H1 (cell line): ENCODE results near the gene TRABD2B. TPM values are rescaled to one million over a fixed set of nuclear protein-coding genes. Genes with fewer than 3 reads are reported as not detected.

Experiments
- CTCF ChIA-PET: fragments of 300-600 bp; sonication (Branson Sonifier 250); formaldehyde crosslinking; loops from one replicate; lab custom pipeline; 2021; ENCODE audit not compliant: partially characterized antibody; lab: Charles Lee
- POLR2A ChIA-PET: fragments of 300-600 bp; sonication (Branson Sonifier 250); formaldehyde crosslinking; loops from one replicate; lab custom pipeline; 2021; ENCODE audit warnings: inconsistent platforms; ENCODE audit not compliant: partially characterized antibody; lab: Charles Lee
- DNase-seq, 2 experiments: peaks; one replicate each; pipeline versions ENCODE4 v3.0.0 to v3.0.0-alpha.2; 2010 to 2022; ENCODE audit warnings: low spot score in 2 of 2, low read depth in 1 of 2, mixed read lengths in 1 of 2
- FAIRE-seq: peaks from 2 replicates; lab custom pipeline; 2011; peaks lifted over from hg19 to GRCh38; lab: Jason Lieb, UNC
- H2AFZ ChIP-seq: 2 replicates; pipeline ENCODE4 v1.8.1; 2012; ENCODE audit warnings: low read length, inconsistent platforms
- H2AK5ac ChIP-seq: 2 replicates; pipeline ENCODE4 v1.6.1; 2013; ENCODE audit warnings: low read depth, low read length
- H2BK120ac ChIP-seq: replicated peaks from 2 replicates; pipeline ENCODE3; 2013; ENCODE audit warnings: low read depth, low read length, inconsistent platforms
- H2BK12ac ChIP-seq: 2 replicates; pipeline ENCODE4 v1.6.1; 2013; ENCODE audit warnings: low read depth, low read length
- H2BK15ac ChIP-seq: 2 replicates; pipeline ENCODE4 v1.6.1; 2013; ENCODE audit warnings: low read length
- H2BK20ac ChIP-seq: 2 replicates; pipeline ENCODE4 v1.6.1; 2013; ENCODE audit warnings: low read length
- H2BK5ac ChIP-seq: 2 replicates; pipeline ENCODE4 v1.6.1; 2013; ENCODE audit warnings: low read depth, low read length
- H3K14ac ChIP-seq: 2 replicates; pipeline ENCODE4 v1.6.1; 2013; ENCODE audit warnings: inconsistent platforms; ENCODE audit not compliant: insufficient read length
- H3K18ac ChIP-seq: 2 replicates; pipeline ENCODE4 v1.6.1; 2013; ENCODE audit warnings: low read length; ENCODE audit errors: extremely low read depth
- H3K23ac ChIP-seq: 2 replicates; pipeline ENCODE4 v1.6.1; 2013; ENCODE audit warnings: inconsistent platforms; ENCODE audit not compliant: insufficient read length
- H3K23me2 ChIP-seq: 2 replicates; pipeline ENCODE4 v1.6.1; 2013; ENCODE audit warnings: low read depth, low read length
- H3K27ac ChIP-seq: 2 replicates; pipeline ENCODE4 v1.6.1; 2011; ENCODE audit warnings: low read depth, low read length, inconsistent platforms
- H3K27me3 ChIP-seq, 4 experiments: replicated peaks in 1 of 4; 1 replicate in 1 of 4; 2 replicates in 3 of 4; pipeline versions ENCODE4 v1.6.1 to v1.8.1; 2011 to 2013; ENCODE audit warnings: low read length in 3 of 4, mild to moderate bottlenecking in 3 of 4, inconsistent platforms in 2 of 4, mixed read lengths in 2 of 4, moderate library complexity in 1 of 4; ENCODE audit not compliant: control insufficient read depth in 3 of 4, insufficient read depth in 3 of 4; ENCODE audit errors: extremely low read depth in 1 of 4
- H3K36me3 ChIP-seq, 4 experiments: 2 replicates each; pipeline versions ENCODE4 v1.6.1 to v1.8.1; 2011 to 2013; ENCODE audit warnings: mild to moderate bottlenecking in 4 of 4, low read length in 3 of 4, moderate library complexity in 2 of 4, control low read depth in 1 of 4, inconsistent platforms in 1 of 4; ENCODE audit not compliant: insufficient read depth in 4 of 4, control insufficient read depth in 2 of 4
- H3K4ac ChIP-seq: replicated peaks from 2 replicates; pipeline ENCODE3; 2013; ENCODE audit warnings: low read length, low read depth, mixed read lengths, inconsistent platforms; ENCODE audit not compliant: insufficient read length
- H3K4me1 ChIP-seq, 4 experiments: replicated peaks in 1 of 4; 1 replicate in 1 of 4; 2 replicates in 3 of 4; pipeline versions ENCODE4 v1.6.1 to v1.8.1; 2011 to 2013; ENCODE audit warnings: low read length in 3 of 4, inconsistent platforms in 2 of 4, mixed read lengths in 1 of 4; ENCODE audit not compliant: insufficient read depth in 4 of 4, control insufficient read depth in 3 of 4
- H3K4me2 ChIP-seq, 2 experiments: 2 replicates each; pipeline versions ENCODE4 v1.6.1 to v1.8.1; 2011 to 2013; ENCODE audit warnings: low read depth in 2 of 2, low read length in 2 of 2, control low read depth in 1 of 2, inconsistent platforms in 1 of 2, mild to moderate bottlenecking in 1 of 2; ENCODE audit not compliant: insufficient read depth in 1 of 2
- H3K4me3 ChIP-seq, 4 experiments: fragments of 200-600, 300-600 bp in 1 of 4; sonication (generic), shearing (Covaris generic), sonication (Bioruptor Twin) in 1 of 4; 2 replicates each; pipeline versions ENCODE4 v1.5.1 to v1.8.1; 2011 to 2016; ENCODE audit warnings: low read length in 4 of 4, low read depth in 3 of 4, control low read depth in 2 of 4, inconsistent platforms in 2 of 4, mild to moderate bottlenecking in 2 of 4, mixed read lengths in 1 of 4, moderate library complexity in 1 of 4; ENCODE audit not compliant: insufficient read depth in 2 of 4; ENCODE audit errors: extremely low read depth in 1 of 4
- H3K56ac ChIP-seq: replicated peaks from 2 replicates; pipeline ENCODE3; 2013; ENCODE audit warnings: low read depth, mild to moderate bottlenecking, mixed read lengths, low read length, inconsistent platforms; ENCODE audit not compliant: insufficient read length
- H3K79me1 ChIP-seq: 2 replicates; pipeline ENCODE4 v1.6.1; 2013; ENCODE audit warnings: low read depth, low read length, control low read depth
- H3K79me2 ChIP-seq, 2 experiments: 2 replicates each; pipeline versions ENCODE4 v1.6.1 to v1.8.1; 2012 to 2013; ENCODE audit warnings: low read length in 2 of 2, mild to moderate bottlenecking in 2 of 2, inconsistent platforms in 1 of 2; ENCODE audit not compliant: insufficient read depth in 2 of 2, control insufficient read depth in 1 of 2
- H3K9ac ChIP-seq, 4 experiments: replicated peaks in 1 of 4; 1 replicate in 1 of 4; 2 replicates in 3 of 4; pipeline versions ENCODE4 v1.6.1 to v1.8.1; 2011 to 2013; ENCODE audit warnings: low read depth in 3 of 4, low read length in 3 of 4, control low read depth in 2 of 4, mild to moderate bottlenecking in 2 of 4, moderate library complexity in 2 of 4, inconsistent platforms in 1 of 4; ENCODE audit errors: extremely low read depth in 1 of 4
- H3K9me3 ChIP-seq, 2 experiments: 2 replicates each; pipeline versions ENCODE4 v1.6.1 to v1.8.1; 2012 to 2013; ENCODE audit warnings: mild to moderate bottlenecking in 2 of 2, moderate library complexity in 2 of 2, control low read depth in 1 of 2, inconsistent platforms in 1 of 2, low read depth in 1 of 2, low read length in 1 of 2, mixed read lengths in 1 of 2; ENCODE audit not compliant: insufficient read depth in 2 of 2
- H4K20me1 ChIP-seq, 2 experiments: replicated peaks in 1 of 2; 2 replicates each; pipeline versions ENCODE3 to v1.8.1; 2011 to 2013; ENCODE audit warnings: inconsistent platforms in 2 of 2, low read length in 2 of 2, mild to moderate bottlenecking in 1 of 2; ENCODE audit not compliant: insufficient read depth in 2 of 2, control insufficient read depth in 1 of 2
- H4K5ac ChIP-seq: 2 replicates; pipeline ENCODE4 v1.6.1; 2013; ENCODE audit warnings: low read length, low read depth, mixed read lengths, inconsistent platforms; ENCODE audit not compliant: insufficient read length
- H4K8ac ChIP-seq: 2 replicates; pipeline ENCODE4 v1.8.0; 2013; ENCODE audit warnings: mild to moderate bottlenecking, moderate library complexity, low read length, inconsistent platforms; ENCODE audit not compliant: insufficient read depth; ENCODE audit errors: extremely low read depth
- H4K91ac ChIP-seq: replicated peaks from 2 replicates; pipeline ENCODE3; 2013; ENCODE audit warnings: low read length, mixed read lengths, inconsistent platforms; ENCODE audit not compliant: insufficient read length
- BACH1 ChIP-seq: IDR thresholded peaks from 2 replicates; pipeline ENCODE4 v1.6.1; 2012; ENCODE audit warnings: low read length, improper control_type of control experiment
- EZH2 ChIP-seq: fragments of 200-600 bp; sonication (generic); IDR thresholded peaks from 2 replicates; pipeline ENCODE4 v1.7.1; 2012; ENCODE audit warnings: low read depth, mild to moderate bottlenecking, moderate library complexity, low read length, inconsistent platforms; ENCODE audit not compliant: severe bottlenecking
- HDAC6 ChIP-seq: IDR thresholded peaks from one replicate; pipeline ENCODE4 v1.7.1; 2012; ENCODE audit warnings: low read depth, mild to moderate bottlenecking, inconsistent platforms, low read length, moderate library complexity
- KDM5A ChIP-seq: fragments of 200-600 bp; IDR thresholded peaks from 2 replicates; pipeline ENCODE4 v1.7.1; 2012; ENCODE audit warnings: mild to moderate bottlenecking, low read length, inconsistent platforms, mixed read lengths
- NANOG ChIP-seq: IDR thresholded peaks from 2 replicates; pipeline ENCODE4 v1.6.1; 2011; ENCODE audit warnings: low read length, low read depth, mild to moderate bottlenecking, inconsistent platforms; ENCODE audit not compliant: insufficient read depth, poor library complexity, severe bottlenecking
- PHF8 ChIP-seq: fragments of 200-600 bp; sonication (generic); conservative IDR thresholded peaks from 2 replicates; pipeline ENCODE4 v1.7.1; 2012; ENCODE audit warnings: low read depth, mild to moderate bottlenecking, inconsistent platforms, low read length, moderate library complexity
- POLR2AphosphoS5 ChIP-seq: IDR thresholded peaks from 2 replicates; pipeline ENCODE4 v1.6.1; 2011; ENCODE audit warnings: low read depth, low read length
- SIRT6 ChIP-seq: IDR thresholded peaks from one replicate; pipeline ENCODE4 v1.7.1; 2012; ENCODE audit warnings: low read length, inconsistent platforms
- SIX5 ChIP-seq: IDR thresholded peaks from 2 replicates; pipeline ENCODE4 v1.6.1; 2011; ENCODE audit warnings: mild to moderate bottlenecking, low read depth, low read length
- SP2 ChIP-seq: IDR thresholded peaks from 2 replicates; pipeline ENCODE4 v1.6.1; 2012; ENCODE audit warnings: mild to moderate bottlenecking, low read length, inconsistent platforms
- SP4 ChIP-seq: IDR thresholded peaks from 2 replicates; pipeline ENCODE4 v1.6.1; 2012; ENCODE audit warnings: low read length, inconsistent platforms
- TBP ChIP-seq: IDR thresholded peaks from 2 replicates; pipeline ENCODE4 v1.6.1; 2011; ENCODE audit warnings: low read depth, low read length, improper control_type of control experiment
- TCF12 ChIP-seq: IDR thresholded peaks from 2 replicates; pipeline ENCODE4 v1.6.1; 2011; ENCODE audit warnings: low read depth, mild to moderate bottlenecking, low read length
- ZNF274 ChIP-seq: IDR thresholded peaks from 2 replicates; pipeline ENCODE4 v1.7.0; 2012; ENCODE audit warnings: low read length, borderline replicate concordance; ENCODE audit errors: extremely low read depth
- WGBS, 2 experiments: shearing (Covaris generic) in 1 of 2; methylation state at CpG; one replicate each; pipeline versions ENCODE4 v1.1.6 to v1.1.7; 2013 to 2015; ENCODE audit warnings: low lambda C conversion rate in 2 of 2, mixed read lengths in 2 of 2, inconsistent platforms in 1 of 2, low coverage in 1 of 2, missing lambda C conversion rate in 1 of 2; ENCODE audit not compliant: insufficient replicate concordance in 2 of 2, insufficient coverage in 1 of 2, insufficient read length in 1 of 2; ENCODE audit errors: extremely low coverage in 1 of 2, missing lambda C conversion rate in 1 of 2; 5-methylcytosine and 5-hydroxymethylcytosine counted together
- polyA plus RNA-seq, 7 experiments: library from polyadenylated mRNA; depleted of rRNA in 3 of 7; stranded (reverse) in 5 of 7; unstranded in 2 of 7; fragments of >200 nt in 5 of 7; fragments of 200-250 nt in 2 of 7; gene quantifications; 1 replicate in 5 of 7; 2 replicates in 1 of 7; 4 replicates in 1 of 7; pipeline versions ENCODE4 v1.2.1 to v1.2.3, GENCODE V29; 2011 to 2013; ENCODE audit warnings: missing spikeins in 2 of 7, mixed read lengths in 2 of 7
- total RNA-seq: library from RNA; stranded (reverse); fragmentation: NEBNext Ultra II Directional; extraction: Animal tissue kit (Norgen Biotek cat#: 25700); gene quantifications from 2 replicates; pipeline ENCODE4 v1.2.1, GENCODE V29; 2021
- TF ChIP-seq, protein P1 (sequence below): IDR thresholded peaks from 2 replicates; pipeline ENCODE4 v1.6.1; 2011; ENCODE audit warnings: low read length, improper control_type of control experiment

Gene TRABD2B
- total and polyA plus RNA-seq, 2 of the 8 experiments (the other 6 are each of a cell fraction or from before 2014, with no cell fraction given), result 0.95 to 3.4 TPM

DNA sequence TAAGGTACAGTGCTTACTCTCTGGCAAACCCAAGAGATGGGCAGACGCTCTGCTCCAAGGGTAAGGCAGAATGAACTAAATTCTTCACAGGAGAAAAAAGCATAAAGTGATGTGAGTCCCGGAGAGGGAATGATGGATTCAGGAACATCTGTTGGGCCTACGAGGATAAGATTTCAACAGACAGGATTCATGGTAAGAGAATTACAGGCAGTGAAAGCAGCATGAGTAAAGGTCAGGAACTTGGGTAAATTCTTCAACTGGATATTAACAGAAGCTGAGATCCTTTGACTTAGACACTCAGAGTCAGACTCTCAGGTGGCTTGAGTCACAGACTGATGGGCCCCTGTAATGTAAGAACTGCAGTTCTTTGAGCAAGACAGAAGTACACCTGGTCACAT is 152.6 kb downstream of the TRABD2B start:
- WGBS, 2 experiments, result 93% methylated on average over 3 of the region's 3 CpGs; no CpG with 5 or more reads in 1 of the 2 experiments
- Histone ChIP-seq H2BK15ac (no peak overlapping the region), H2BK120ac (no peak overlapping the region), H3K23ac (no peak overlapping the region), H2BK5ac (no peak overlapping the region), H3K56ac (no peak overlapping the region), H4K5ac (no peak overlapping the region), H2BK12ac (no peak overlapping the region), H3K79me2 (no peaks in the 10 kb centered on the region), H3K4me3 (no peak overlapping the region), H3K27me3 (no peaks in the 10 kb centered on the region), H3K4me2 (no peak overlapping the region), H2AK5ac (no peak overlapping the region; the same call in 1 of the 2 replicates), H3K79me1 (no peaks in the 10 kb centered on the region), H4K8ac (no peak overlapping the region), H4K91ac (no peak overlapping the region), H3K14ac (no peak overlapping the region), H4K20me1 (no peaks in the 10 kb centered on the region), H3K18ac (no peak overlapping the region), H3K4me1 (peaks cover 6 to 26% (median 11%) of the 10 kb centered on the region in 4 experiments), H3K4ac (no peak overlapping the region), H3K9ac (no peak overlapping the region), H2BK20ac (no peak overlapping the region), H3K27ac (no peak overlapping the region), H3K36me3 (no peaks in the 10 kb centered on the region), H3K9me3 (no peaks in the 10 kb centered on the region), H3K23me2 (no peaks in the 10 kb centered on the region), H2AFZ (no peak overlapping the region)
- CTCF ChIA-PET, result interaction anchor here (1.5 to 2.1 kb wide), 2 partner anchors 8 to 59 kb away, joined by 5 to 6 read pairs; no protein-coding TSS in a partner anchor
- POLR2A ChIA-PET, result no interaction called here
- DNase-seq, result no peak
- no peak for FAIRE-seq
- TF ChIP-seq HDAC6 (no peak), BACH1 (no peak), EZH2 (no peak), ZNF274 (no peak), KDM5A (no peak), TBP (no peak), SIRT6 (no peak), SIX5 (no peak), SP2 (no peak), TCF12 (no peak), POLR2AphosphoS5 (no peak), PHF8 (no peak), SP4 (no peak), NANOG (no peak)
- TF ChIP-seq, protein P1, sequence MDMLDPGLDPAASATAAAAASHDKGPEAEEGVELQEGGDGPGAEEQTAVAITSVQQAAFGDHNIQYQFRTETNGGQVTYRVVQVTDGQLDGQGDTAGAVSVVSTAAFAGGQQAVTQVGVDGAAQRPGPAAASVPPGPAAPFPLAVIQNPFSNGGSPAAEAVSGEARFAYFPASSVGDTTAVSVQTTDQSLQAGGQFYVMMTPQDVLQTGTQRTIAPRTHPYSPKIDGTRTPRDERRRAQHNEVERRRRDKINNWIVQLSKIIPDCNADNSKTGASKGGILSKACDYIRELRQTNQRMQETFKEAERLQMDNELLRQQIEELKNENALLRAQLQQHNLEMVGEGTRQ, result no peak
